GM12872 (cell line): ENCODE results near the gene CSF3.

Experiments
- CTCF ChIP-seq: IDR thresholded peaks from 3 replicates; pipeline ENCODE4 v1.5.1; 2011; ENCODE audit warnings: low read depth, mild to moderate bottlenecking, low read length, moderate library complexity; ENCODE audit not compliant: insufficient read depth

CSF3 gene

GRCh38 chr17:40017422-40018080, 2.3 kb downstream of the CSF3 start:
- TF ChIP-seq CTCF, result no peak

GRCh38 chr17:40018211-40019121, 3.2 kb downstream of the CSF3 start:
- TF ChIP-seq CTCF, result no peak

GRCh38 chr17:40019140-40019991, 4.1 kb downstream of the CSF3 start:
- TF ChIP-seq CTCF, result no peak

- no peak for TF ChIP-seq CTCF
Observed at GRCh38 chr17:40020146-40020545, 4.9 kb downstream of the CSF3 start.

GRCh38 chr17:40021451-40021971, 6.3 kb downstream of the CSF3 start:
- no peak for TF ChIP-seq CTCF

GRCh38 chr17:40022497-40022896, 7.3 kb downstream of the CSF3 start:
- TF ChIP-seq CTCF, result no peak

GRCh38 chr17:40022961-40023541, 7.8 kb downstream of the CSF3 start:
- no peak for TF ChIP-seq CTCF
